T-helper 1 cell treated with Interleukin-12 subunit alpha and Interleukin-12 subunit beta and Interleukin-4 antibody, amounts not matched to agents 30 μg/mL and 1 μg/mL, for 36 hours (primary cell): Measurements from ENCODE around the gene SOBP.

ENCODE experiments used
- H3K27ac Mint-ChIP-seq: one replicate; pipeline ENCODE4 v1.8.0; 2021; ENCODE audit warnings: mild to moderate bottlenecking, mixed read lengths
- H3K27me3 Mint-ChIP-seq: one replicate; pipeline ENCODE4 v1.8.0; 2021; ENCODE audit warnings: low read depth, mixed read lengths
- H3K36me3 Mint-ChIP-seq: one replicate; pipeline ENCODE4 v1.8.0; 2021; ENCODE audit warnings: low read depth, mixed read lengths
- H3K4me1 Mint-ChIP-seq: one replicate; pipeline ENCODE4 v1.8.0; 2021; ENCODE audit warnings: low read depth, mixed read lengths
- H3K4me3 Mint-ChIP-seq: one replicate; pipeline ENCODE4 v1.8.0; 2021; ENCODE audit warnings: mild to moderate bottlenecking, moderate library complexity, mixed read lengths
- H3K9me3 Mint-ChIP-seq: one replicate; pipeline ENCODE4 v1.8.0; 2021; ENCODE audit warnings: mixed read lengths

Gene SOBP

GRCh38 chr6:107628878-107629277 lies 139.0 kb downstream of the SOBP start:
- no peak overlapping the region for H3K4me3 Mint-ChIP-seq
- no peaks in the 10 kb centered on the region for H3K36me3 Mint-ChIP-seq
- H3K27ac Mint-ChIP-seq, result no peak overlapping the region
- no peaks in the 10 kb centered on the region for H3K9me3 Mint-ChIP-seq
- H3K27me3 Mint-ChIP-seq, result peaks cover 71% of the 10 kb centered on the region
- H3K4me1 Mint-ChIP-seq, result no peaks in the 10 kb centered on the region

GRCh38 chr6:107629548-107630129 lies 139.7 kb downstream of the SOBP start:
- no peaks in the 10 kb centered on the region for H3K9me3 Mint-ChIP-seq
- no peak overlapping the region for H3K27ac Mint-ChIP-seq
- H3K4me1 Mint-ChIP-seq, result no peaks in the 10 kb centered on the region
- no peaks in the 10 kb centered on the region for H3K36me3 Mint-ChIP-seq
- H3K27me3 Mint-ChIP-seq, result peaks cover 70% of the 10 kb centered on the region
- no peak overlapping the region for H3K4me3 Mint-ChIP-seq

GRCh38 chr6:107630348-107630977 lies 140.5 kb downstream of the SOBP start:
- no peak overlapping the region for H3K4me3 Mint-ChIP-seq

GRCh38 chr6:107632381-107633136 lies 142.6 kb downstream of the SOBP start:
- H3K27me3 Mint-ChIP-seq, result peaks cover 85% of the 10 kb centered on the region
- H3K4me1 Mint-ChIP-seq, result no peaks in the 10 kb centered on the region
- H3K36me3 Mint-ChIP-seq, result no peaks in the 10 kb centered on the region
- H3K4me3 Mint-ChIP-seq, result no peak overlapping the region
- no peaks in the 10 kb centered on the region for H3K9me3 Mint-ChIP-seq
- H3K27ac Mint-ChIP-seq, result no peak overlapping the region

More at GRCh38 chr6:107630348-107630977, 140.5 kb downstream of the SOBP start:
- peaks cover 69% of the 10 kb centered on the region for H3K27me3 Mint-ChIP-seq
- no peak overlapping the region for H3K27ac Mint-ChIP-seq
- H3K4me1 Mint-ChIP-seq, result no peaks in the 10 kb centered on the region
- no peaks in the 10 kb centered on the region for H3K36me3 Mint-ChIP-seq
- no peaks in the 10 kb centered on the region for H3K9me3 Mint-ChIP-seq

GRCh38 chr6:107633680-107634323 lies 143.9 kb downstream of the SOBP start:
- Mint-ChIP-seq H3K36me3 (no peaks in the 10 kb centered on the region), H3K4me3 (no peak overlapping the region), H3K27ac (no peak overlapping the region), H3K4me1 (no peaks in the 10 kb centered on the region), H3K9me3 (no peaks in the 10 kb centered on the region), H3K27me3 (peaks cover 80% of the 10 kb centered on the region)

- Mint-ChIP-seq H3K36me3 (no peaks in the 10 kb centered on the region), H3K27ac (no peak overlapping the region), H3K4me1 (no peaks in the 10 kb centered on the region), H3K4me3 (no peak overlapping the region), H3K9me3 (no peaks in the 10 kb centered on the region), H3K27me3 (peaks cover 77% of the 10 kb centered on the region)
Observed at GRCh38 chr6:107634324-107635056, 144.6 kb downstream of the SOBP start.

- peaks cover 75% of the 10 kb centered on the region for H3K27me3 Mint-ChIP-seq
- H3K27ac Mint-ChIP-seq, result no peak overlapping the region
- no peaks in the 10 kb centered on the region for H3K9me3 Mint-ChIP-seq
- no peaks in the 10 kb centered on the region for H3K36me3 Mint-ChIP-seq
- no peaks in the 10 kb centered on the region for H3K4me1 Mint-ChIP-seq
- no peak overlapping the region for H3K4me3 Mint-ChIP-seq
Observed at GRCh38 chr6:107635057-107635515, 145.2 kb downstream of the SOBP start.

GRCh38 chr6:107636486-107636885 lies 146.6 kb downstream of the SOBP start:
- Mint-ChIP-seq H3K9me3 (no peaks in the 10 kb centered on the region), H3K27me3 (peaks cover 77% of the 10 kb centered on the region), H3K4me1 (no peaks in the 10 kb centered on the region), H3K4me3 (no peak overlapping the region), H3K27ac (no peak overlapping the region), H3K36me3 (no peaks in the 10 kb centered on the region)

- Mint-ChIP-seq H3K36me3 (no peaks in the 10 kb centered on the region), H3K4me1 (no peaks in the 10 kb centered on the region), H3K27me3 (peaks cover 77% of the 10 kb centered on the region), H3K27ac (no peak overlapping the region), H3K9me3 (no peaks in the 10 kb centered on the region), H3K4me3 (no peak overlapping the region)
Observed at GRCh38 chr6:107637316-107638315, 147.7 kb downstream of the SOBP start.

- Mint-ChIP-seq H3K27ac (no peak overlapping the region), H3K27me3 (peaks cover 73% of the 10 kb centered on the region), H3K9me3 (no peaks in the 10 kb centered on the region), H3K36me3 (no peaks in the 10 kb centered on the region), H3K4me1 (no peaks in the 10 kb centered on the region), H3K4me3 (no peak overlapping the region)
Observed at GRCh38 chr6:107638493-107638892, 148.6 kb downstream of the SOBP start.

GRCh38 chr6:107639511-107639910 lies 149.6 kb downstream of the SOBP start:
- Mint-ChIP-seq H3K4me1 (no peaks in the 10 kb centered on the region), H3K27me3 (peaks cover 63% of the 10 kb centered on the region), H3K36me3 (no peaks in the 10 kb centered on the region), H3K4me3 (no peak overlapping the region), H3K9me3 (no peaks in the 10 kb centered on the region), H3K27ac (no peak overlapping the region)

GRCh38 chr6:107641071-107641470 lies 151.2 kb downstream of the SOBP start:
- Mint-ChIP-seq H3K27me3 (peaks cover 62% of the 10 kb centered on the region), H3K36me3 (no peaks in the 10 kb centered on the region), H3K4me1 (no peaks in the 10 kb centered on the region), H3K4me3 (no peak overlapping the region), H3K27ac (no peak overlapping the region), H3K9me3 (no peaks in the 10 kb centered on the region)

- Mint-ChIP-seq H3K9me3 (no peaks in the 10 kb centered on the region), H3K27ac (no peak overlapping the region), H3K36me3 (no peaks in the 10 kb centered on the region), H3K4me1 (no peaks in the 10 kb centered on the region), H3K27me3 (peaks cover 59% of the 10 kb centered on the region), H3K4me3 (no peak overlapping the region)
Observed at GRCh38 chr6:107641500-107641941, 151.6 kb downstream of the SOBP start.
